Measurements from ENCODE around the gene RNASEH1. TPM values are rescaled to one million over a fixed set of nuclear protein-coding genes. Genes with fewer than 3 reads are reported as not detected.

The RNASEH1 gene
- total and polyA plus RNA-seq, 2 of the 13 experiments (the other 11 are each of a cell fraction or from before 2014, with no cell fraction given) = 14.5 to 57.4 TPM

DNA sequence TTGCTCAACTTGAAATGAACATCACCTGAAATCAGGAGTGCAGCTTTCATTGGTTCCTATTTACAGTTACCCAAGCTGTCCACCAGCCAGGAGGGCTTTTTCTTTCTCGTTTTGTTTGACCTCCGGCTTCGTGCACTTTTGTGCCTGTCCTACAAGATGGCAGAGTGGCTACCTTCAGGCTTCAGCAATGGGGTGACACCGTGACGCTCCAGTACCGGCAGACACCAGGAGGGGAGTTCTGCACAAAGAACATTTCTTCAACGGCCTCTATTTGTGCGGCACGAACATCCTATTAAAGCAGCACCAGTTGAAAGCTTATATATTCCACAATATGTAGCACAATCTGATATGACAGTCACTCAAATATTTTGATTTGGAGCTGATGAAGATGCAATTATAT, 18.3 kb downstream of the RNASEH1 start:
- FAIRE-seq (no peak), ATAC-seq (no peak), DNase-seq (ENCODE audit: low spot score) (no peak)
- Histone ChIP-seq H3K9ac (ENCODE audit: insufficient read depth, low read depth, low read length) (no peak overlapping the region), H2AFZ (ENCODE audit: low read length) (no peak overlapping the region), H4K20me1 (ENCODE audit: insufficient read depth, low read length) (no peaks in the 10 kb centered on the region), H3K4me2 (ENCODE audit: low read depth, low read length) (no peak overlapping the region), H3K4me3 (replicated peaks in 1 of 3; ENCODE audit: insufficient read depth in 1 of 3, low read depth in 2 of 3, low read length in 3 of 3) (no peak overlapping the region), H3K27me3 (ENCODE audit: control insufficient read depth in 1 of 2, insufficient read depth in 2 of 2, low read length in 2 of 2) (no peaks in the 10 kb centered on the region; a peak in 1 of 5 replicates), H3K9me3 (ENCODE audit: low read length) (no peaks in the 10 kb centered on the region), H3K36me3 (replicated peaks in 1 of 2; ENCODE audit: control insufficient read depth in 1 of 2, insufficient read depth in 2 of 2, low read length in 2 of 2) (peaks cover 19 to 37% of the 10 kb centered on the region in 2 experiments), H3K79me2 (ENCODE audit: insufficient read depth, low read length) (peaks cover 7% of the 10 kb centered on the region), H3K4me1 (ENCODE audit: insufficient read depth, low read length) (peaks cover 38% of the 10 kb centered on the region), H3K27ac (ENCODE audit: extremely low read length, insufficient read depth, low read length) (no peak overlapping the region)
- ChIA-PET POLR2A (interaction anchor here (1.0 kb wide), 1 partner anchor 15 kb away, joined by 3 read pairs; no protein-coding TSS in a partner anchor), CTCF (ENCODE audit: low intra/inter-chr PET ratio, low total read pairs) (no interaction called here)
- in situ Hi-C loops (cut with HindIII; ENCODE audit: extremely low pct_ligation_motif_present, low pct_unique_long_range_greater_than_20kb) = no loop called here
- TF ChIP-seq ZBTB21 (CRISPR knock-in tag; IDR thresholded peaks at IDR 0.05) (no peak), RBM22 (optimal IDR thresholded peaks at IDR 0.05; ENCODE audit: low read length) (peak; percentile 63)
- BruUV-seq (replicated peaks) = no TSS peak
- 93% methylated on average over 9 of the region's 9 CpGs for WGBS (ENCODE audit: low lambda C conversion rate)
- intact Hi-C loops (cut with micrococcal nuclease; ENCODE audit: unreplicated experiment) = loop anchor here (5.0 kb wide), 1 partner anchor 163 kb away; the partner anchor contains the start of genes EIPR1 and TRAPPC12

DNA sequence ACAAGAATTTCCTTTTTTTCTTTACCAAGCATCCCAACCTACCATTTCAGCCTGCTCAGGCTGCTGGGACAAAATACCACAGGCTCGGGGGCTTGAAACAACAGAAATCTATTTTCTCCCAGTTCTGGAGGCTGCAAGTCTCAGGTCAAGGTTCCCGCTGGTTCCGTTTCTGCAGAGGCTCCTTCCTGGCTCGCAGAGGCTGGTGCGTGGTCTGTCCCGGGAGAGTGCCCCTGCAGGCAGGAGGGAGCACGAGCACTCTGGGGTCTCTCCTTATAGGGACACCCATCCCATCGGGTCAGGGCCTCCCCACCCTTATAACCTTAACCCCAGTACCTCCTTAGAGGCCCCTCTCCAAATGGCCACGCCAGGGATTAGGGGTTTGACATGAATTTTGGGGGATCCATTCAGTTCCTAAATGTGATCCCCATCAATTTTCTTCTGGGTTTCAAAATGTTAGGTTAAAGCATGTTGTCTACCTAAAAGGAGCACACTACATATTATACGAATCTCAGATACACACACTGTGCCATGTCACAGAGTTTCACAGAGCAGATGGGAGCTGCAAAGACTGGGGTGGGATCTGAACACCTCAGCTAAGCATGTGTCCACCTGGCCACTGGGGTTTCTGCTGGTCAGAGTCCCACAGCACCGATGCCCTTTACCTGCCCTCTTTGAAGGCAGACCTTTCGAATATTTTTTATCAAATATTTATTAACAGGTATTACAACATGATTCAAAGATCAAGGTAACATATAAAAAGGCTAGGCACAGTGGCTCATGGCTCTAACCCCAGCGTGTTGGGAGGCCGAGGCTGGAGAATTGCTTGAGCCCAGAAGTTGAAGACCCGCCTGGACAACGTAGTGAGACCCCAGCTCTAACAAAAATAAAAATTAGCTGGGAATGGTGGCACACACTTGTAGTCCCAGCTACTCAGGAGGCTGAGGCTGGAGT, 21.2 kb downstream of the RNASEH1 start:
- Histone ChIP-seq H3K9me3 (ENCODE audit: low read length) (no peaks in the 10 kb centered on the region), H3K27ac (ENCODE audit: extremely low read length, insufficient read depth, low read length) (peak overlapping the region; percentile 92), H3K36me3 (replicated peaks in 1 of 2; ENCODE audit: control insufficient read depth in 1 of 2, insufficient read depth in 2 of 2, low read length in 2 of 2) (peaks cover 4 to 10% of the 10 kb centered on the region in 2 experiments; a peak in 4 of 5 replicates), H2AFZ (ENCODE audit: low read length) (peak overlapping the region; percentile 47), H3K79me2 (ENCODE audit: insufficient read depth, low read length) (peaks cover 1% of the 10 kb centered on the region), H3K4me1 (ENCODE audit: insufficient read depth, low read length) (peaks cover 41% of the 10 kb centered on the region), H3K4me3 (replicated peaks in 1 of 3; ENCODE audit: insufficient read depth in 1 of 3, low read depth in 2 of 3, low read length in 3 of 3) (peak overlapping the region; percentile 59 to 79 (median 73)), H4K20me1 (ENCODE audit: insufficient read depth, low read length) (no peaks in the 10 kb centered on the region), H3K27me3 (ENCODE audit: control insufficient read depth in 1 of 2, insufficient read depth in 2 of 2, low read length in 2 of 2) (no peaks in the 10 kb centered on the region; a peak in 1 of 5 replicates), H3K4me2 (ENCODE audit: low read depth, low read length) (peak overlapping the region; percentile 97), H3K9ac (ENCODE audit: insufficient read depth, low read depth, low read length) (peak overlapping the region; percentile 87)
- 42% methylated on average over 16 of the region's 16 CpGs for WGBS (ENCODE audit: low lambda C conversion rate)
- BruUV-seq (replicated peaks) = no TSS peak
- intact Hi-C loops (cut with micrococcal nuclease; ENCODE audit: unreplicated experiment) (loop anchor here (1.0 to 5.0 kb wide), 7 partner anchors 14 to 160 kb away; partner anchors contain the start of genes EIPR1, RNASEH1 and TRAPPC12), in situ Hi-C loops (cut with HindIII; ENCODE audit: extremely low pct_ligation_motif_present, low pct_unique_long_range_greater_than_20kb) (no loop called here)
- ChIA-PET POLR2A (interaction anchor here (0.7 to 2.8 kb wide), 21 partner anchors 13 to 157 kb away, joined by 3 to 70 read pairs (median 4); partner anchors contain the start of genes ADI1, RNASEH1 and TRAPPC12), CTCF (ENCODE audit: low intra/inter-chr PET ratio, low total read pairs) (no interaction called here)
- ATAC-seq = peak; percentile 89
- DNase-seq (ENCODE audit: low spot score) = peak; percentile 82
- FAIRE-seq = peak; percentile 74
- TF ChIP-seq, protein P1, sequence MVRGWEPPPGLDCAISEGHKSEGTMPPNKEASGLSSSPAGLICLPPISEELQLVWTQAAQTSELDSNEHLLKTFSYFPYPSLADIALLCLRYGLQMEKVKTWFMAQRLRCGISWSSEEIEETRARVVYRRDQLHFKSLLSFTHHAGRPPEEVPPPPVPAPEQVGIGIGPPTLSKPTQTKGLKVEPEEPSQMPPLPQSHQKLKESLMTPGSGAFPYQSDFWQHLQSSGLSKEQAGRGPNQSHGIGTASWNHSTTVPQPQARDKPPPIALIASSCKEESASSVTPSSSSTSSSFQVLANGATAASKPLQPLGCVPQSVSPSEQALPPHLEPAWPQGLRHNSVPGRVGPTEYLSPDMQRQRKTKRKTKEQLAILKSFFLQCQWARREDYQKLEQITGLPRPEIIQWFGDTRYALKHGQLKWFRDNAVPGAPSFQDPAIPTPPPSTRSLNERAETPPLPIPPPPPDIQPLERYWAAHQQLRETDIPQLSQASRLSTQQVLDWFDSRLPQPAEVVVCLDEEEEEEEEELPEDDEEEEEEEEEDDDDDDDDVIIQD (CRISPR knock-in tag; IDR thresholded peaks at IDR 0.05; ENCODE audit: low read depth) = 0 out of 2 replicates have a peak, but pooled peaks have one; percentile 51
- TF ChIP-seq POGZ (CRISPR knock-in tag; IDR thresholded peaks at IDR 0.05) (peak; percentile 82), ZNF460 (CRISPR knock-in tag; IDR thresholded peaks at IDR 0.05; ENCODE audit: borderline replicate concordance) (no peak; the same call in 1 of the 2 replicates), TAF15 (IDR thresholded peaks at IDR 0.05; ENCODE audit: low read depth, low read length, poor library complexity, severe bottlenecking) (no peak), HDAC2 (CRISPR knock-in tag; IDR thresholded peaks at IDR 0.05) (peak; percentile 52; the same call in 1 of the 2 replicates), XBP1 (CRISPR knock-in tag; IDR thresholded peaks at IDR 0.05) (no peak), SALL2 (CRISPR knock-in tag; IDR thresholded peaks at IDR 0.05) (peak; percentile 78), MNT (IDR thresholded peaks at IDR 0.05) (no peak), ISX (CRISPR knock-in tag; conservative IDR thresholded peaks at IDR 0.05) (no peak), SMARCC2 (IDR thresholded peaks at IDR 0.05) (no peak), HOXA5 (CRISPR knock-in tag; IDR thresholded peaks at IDR 0.05) (peak; percentile 70; the same call in 1 of the 2 replicates)

Measured in HepG2 (cell line).